SK-N-SH treated with all-trans-retinoic acid at 6 μM for 48 hours (cell line): Measurements from ENCODE around the gene ING3.

Experiments used
- ATAC-seq: fragments of 200-7000 bp; cut with Tn5 transposase; 3 replicates; pipeline ENCODE4 v1.9.1; 2020; ENCODE audit warnings: mild to moderate bottlenecking, moderate library complexity
- ARNTL ChIP-seq: fragments of 450-650 bp; formaldehyde crosslinking; IDR thresholded peaks from 2 replicates; pipeline ENCODE4 v1.5.0; 2020; ENCODE audit warnings: low read depth, mild to moderate bottlenecking, moderate library complexity, borderline replicate concordance
- CREB5 ChIP-seq: fragments of 250-450 bp; sonication (Bioruptor Pico); IDR thresholded peaks from 2 replicates; pipeline ENCODE4 v1.5.1; 2020; ENCODE audit warnings: low read depth, mild to moderate bottlenecking, moderate library complexity
- CSDC2 ChIP-seq: fragments of 250-450 bp; sonication (Bioruptor Pico); IDR thresholded peaks from 2 replicates; pipeline ENCODE4 v1.5.0; 2020; ENCODE audit warnings: mild to moderate bottlenecking, moderate library complexity
- CSRNP3 ChIP-seq: fragments of 250-450 bp; sonication (Bioruptor Pico); IDR thresholded peaks from 2 replicates; pipeline ENCODE4 v1.5.1; 2021; ENCODE audit warnings: mild to moderate bottlenecking, moderate library complexity
- ESRRG ChIP-seq: fragments of 250-450 bp; sonication (Bioruptor Pico); IDR thresholded peaks from 2 replicates; pipeline ENCODE4 v1.6.1; 2021; ENCODE audit warnings: mild to moderate bottlenecking
- GLIS3 ChIP-seq: fragments of 250-450 bp; sonication (Bioruptor Pico); IDR thresholded peaks from 2 replicates; pipeline ENCODE4 v1.5.0; 2020; ENCODE audit warnings: mild to moderate bottlenecking, moderate library complexity
- ISL1 ChIP-seq: fragments of 250-450 bp; sonication (Bioruptor Pico); IDR thresholded peaks from 2 replicates; pipeline ENCODE4 v2.1.2; 2022; ENCODE audit warnings: mild to moderate bottlenecking, moderate library complexity
- OSR1 ChIP-seq: fragments of 250-450 bp; sonication (Bioruptor Pico); IDR thresholded peaks from 2 replicates; pipeline ENCODE4 v1.8.0; 2022; ENCODE audit warnings: moderate library complexity, mild to moderate bottlenecking, inconsistent platforms
- PATZ1 ChIP-seq: fragments of 250-450 bp; sonication (Bioruptor Pico); IDR thresholded peaks from 2 replicates; pipeline ENCODE4 v1.8.0; 2020; ENCODE audit warnings: mild to moderate bottlenecking, moderate library complexity, borderline replicate concordance
- POU6F1 ChIP-seq: fragments of 250-450 bp; sonication (Bioruptor Pico); IDR thresholded peaks from 2 replicates; pipeline ENCODE4 v1.8.0; 2021; ENCODE audit warnings: low read depth, mild to moderate bottlenecking, moderate library complexity, borderline replicate concordance
- PPARA ChIP-seq: fragments of 250-450 bp; sonication (Bioruptor Pico); IDR thresholded peaks from 2 replicates; pipeline ENCODE4 v1.5.0; 2020; ENCODE audit warnings: mild to moderate bottlenecking, borderline replicate concordance
- TCF4 ChIP-seq: fragments of 250-450 bp; sonication (Bioruptor Pico); IDR thresholded peaks from 2 replicates; pipeline ENCODE4 v1.8.0; 2021; ENCODE audit warnings: mild to moderate bottlenecking, moderate library complexity, borderline replicate concordance
- TOX ChIP-seq: fragments of 250-450 bp; sonication (Bioruptor Pico); IDR thresholded peaks from 2 replicates; pipeline ENCODE4 v1.8.0; 2021; ENCODE audit warnings: mild to moderate bottlenecking, moderate library complexity, borderline replicate concordance
- TSHZ2 ChIP-seq: fragments of 250-450 bp; sonication (Bioruptor Pico); IDR thresholded peaks from 2 replicates; pipeline ENCODE4 v1.5.0; 2020; ENCODE audit warnings: mild to moderate bottlenecking, moderate library complexity
- ZC3H10 ChIP-seq: fragments of 250-450 bp; sonication (Bioruptor Pico); IDR thresholded peaks from 2 replicates; pipeline ENCODE4 v1.5.1; 2021; ENCODE audit warnings: mild to moderate bottlenecking, moderate library complexity
- ZFP3 ChIP-seq: fragments of 250-450 bp; sonication (Bioruptor Pico); IDR thresholded peaks from 2 replicates; pipeline ENCODE4 v1.5.0; 2020; ENCODE audit warnings: mild to moderate bottlenecking, moderate library complexity
- ZFP30 ChIP-seq: fragments of 450-650 bp; formaldehyde crosslinking; IDR thresholded peaks from 2 replicates; pipeline ENCODE4 v1.5.0; 2022; ENCODE audit warnings: mild to moderate bottlenecking, moderate library complexity
- ZNF565 ChIP-seq: fragments of 450-650 bp; formaldehyde crosslinking; conservative IDR thresholded peaks from 2 replicates; pipeline ENCODE4 v1.5.0; 2020; ENCODE audit warnings: low read depth, mild to moderate bottlenecking, moderate library complexity
- ZNF70 ChIP-seq: fragments of 450-650 bp; formaldehyde crosslinking; IDR thresholded peaks from 2 replicates; pipeline ENCODE4 v1.5.0; 2020; ENCODE audit warnings: mild to moderate bottlenecking, moderate library complexity
- ZNF8 ChIP-seq: fragments of 450-650 bp; formaldehyde crosslinking; IDR thresholded peaks from 2 replicates; pipeline ENCODE4 v1.5.0; 2020; ENCODE audit warnings: mild to moderate bottlenecking, moderate library complexity

The ING3 gene

GRCh38 chr7:121016966-121017365 lies 66.4 kb downstream of the ING3 start:
- TF ChIP-seq ZFP30 (CRISPR knock-in tag) (no peak), ESRRG (CRISPR knock-in tag) (no peak), GLIS3 (CRISPR knock-in tag) (no peak), POU6F1 (CRISPR knock-in tag) (no peak), CSDC2 (CRISPR knock-in tag) (no peak), ISL1 (CRISPR knock-in tag) (no peak), PATZ1 (no peak), ZNF8 (no peak), ZNF70 (CRISPR knock-in tag) (no peak), ZFP3 (CRISPR knock-in tag) (no peak), TOX (CRISPR knock-in tag) (no peak), OSR1 (no peak), ZNF565 (CRISPR knock-in tag) (no peak), TSHZ2 (no peak), CREB5 (no peak), ZC3H10 (no peak), ARNTL (no peak), TCF4 (CRISPR knock-in tag) (no peak), CSRNP3 (CRISPR knock-in tag) (no peak)
- no peak for ATAC-seq

GRCh38 chr7:121017586-121017985 lies 67.0 kb downstream of the ING3 start:
- no peak for ATAC-seq
- TF ChIP-seq ZFP3 (CRISPR knock-in tag) (no peak), TSHZ2 (no peak), PPARA (CRISPR knock-in tag) (no peak), ZNF8 (no peak), CSRNP3 (CRISPR knock-in tag) (no peak), ISL1 (CRISPR knock-in tag) (no peak)
